ENCODE results near the gene AUTS2. TPM values are rescaled to one million over a fixed set of nuclear protein-coding genes. Genes with fewer than 3 reads are reported as not detected.

AUTS2 gene
- total and polyA plus RNA-seq, 2 of the 8 experiments (the other 6 are each of a cell fraction or from before 2014, with no cell fraction given): 25.9 to 101 TPM

GRCh38 chr7:69992938-69993337, 394.7 kb downstream of the AUTS2 start:
- H3K9ac ChIP-seq (replicated peaks in 1 of 4; ENCODE audit: extremely low read depth in 1 of 4, low read depth in 3 of 4, low read length in 3 of 4): no peak overlapping the region
- DNase-seq (ENCODE audit: low read depth in 1 of 2, low spot score in 2 of 2) (no peak), FAIRE-seq (no peak)
- H3K36me3 ChIP-seq (ENCODE audit: control insufficient read depth in 2 of 4, insufficient read depth in 4 of 4, low read length in 3 of 4): no peaks in the 10 kb centered on the region
- H3K4ac ChIP-seq (replicated peaks; ENCODE audit: insufficient read length, low read depth, low read length): no peak overlapping the region
- no peaks in the 10 kb centered on the region for H3K27me3 ChIP-seq (replicated peaks in 1 of 4; ENCODE audit: control insufficient read depth in 3 of 4, extremely low read depth in 1 of 4, insufficient read depth in 3 of 4, low read length in 3 of 4)
- no peak overlapping the region for H2BK15ac ChIP-seq (ENCODE audit: low read length)
- H3K79me2 ChIP-seq (ENCODE audit: control insufficient read depth in 1 of 2, insufficient read depth in 2 of 2, low read length in 2 of 2): no peaks in the 10 kb centered on the region
- H2BK20ac ChIP-seq (ENCODE audit: low read length): no peak overlapping the region
- no peak overlapping the region for H4K8ac ChIP-seq (ENCODE audit: extremely low read depth, insufficient read depth, low read length)
- ChIA-PET CTCF (ENCODE audit: partially characterized antibody) (interaction anchor here (0.8 kb wide), 1 partner anchor 36 kb away, joined by 3 read pairs; no protein-coding TSS in a partner anchor), POLR2A (ENCODE audit: partially characterized antibody) (no interaction called here)
- no peaks in the 10 kb centered on the region for H3K79me1 ChIP-seq (ENCODE audit: low read depth, low read length)
- H3K56ac ChIP-seq (replicated peaks; ENCODE audit: insufficient read length, low read depth, low read length): no peak overlapping the region
- H3K4me1 ChIP-seq (replicated peaks in 1 of 4; ENCODE audit: control insufficient read depth in 3 of 4, insufficient read depth in 4 of 4, low read length in 3 of 4): no peaks in the 10 kb centered on the region
- H3K18ac ChIP-seq (ENCODE audit: extremely low read depth, low read length): no peak overlapping the region
- no peak overlapping the region for H3K4me2 ChIP-seq (ENCODE audit: insufficient read depth in 1 of 2, low read depth in 2 of 2, low read length in 2 of 2)
- H4K20me1 ChIP-seq (replicated peaks in 1 of 2; ENCODE audit: control insufficient read depth in 1 of 2, insufficient read depth in 2 of 2, low read length in 2 of 2): no peaks in the 10 kb centered on the region
- TF ChIP-seq SIX5 (IDR thresholded peaks at IDR 0.05; ENCODE audit: low read depth, low read length) (no peak), SP1 (IDR thresholded peaks at IDR 0.05; ENCODE audit: low read depth, low read length) (no peak), CHD2 (IDR thresholded peaks at IDR 0.05; ENCODE audit: low read length) (no peak), JUND (IDR thresholded peaks at IDR 0.05; ENCODE audit: low read length) (no peak), EGR1 (IDR thresholded peaks at IDR 0.05; ENCODE audit: borderline replicate concordance, low read depth, low read length) (no peak), EZH2 (IDR thresholded peaks at IDR 0.05; ENCODE audit: low read depth, low read length, severe bottlenecking) (no peak), NRF1 (IDR thresholded peaks at IDR 0.05; ENCODE audit: low read depth, low read length) (no peak)
- no peak overlapping the region for H4K91ac ChIP-seq (replicated peaks; ENCODE audit: insufficient read length, low read length)
- H3K14ac ChIP-seq (ENCODE audit: insufficient read length): no peak overlapping the region
- H2BK120ac ChIP-seq (replicated peaks; ENCODE audit: low read depth, low read length): no peak overlapping the region
- no peaks in the 10 kb centered on the region for H3K9me3 ChIP-seq (ENCODE audit: insufficient read depth in 2 of 2, low read depth in 1 of 2, low read length in 1 of 2)
- no peak overlapping the region for H2BK12ac ChIP-seq (ENCODE audit: low read depth, low read length)
- H3K27ac ChIP-seq (ENCODE audit: low read depth, low read length): no peak overlapping the region
- H2AK5ac ChIP-seq (ENCODE audit: low read depth, low read length): no peak overlapping the region
- H2BK5ac ChIP-seq (ENCODE audit: low read depth, low read length): no peak overlapping the region
- H4K5ac ChIP-seq (ENCODE audit: insufficient read length, low read depth, low read length): no peak overlapping the region
- no peak overlapping the region for H3K23ac ChIP-seq (ENCODE audit: insufficient read length)
- H3K23me2 ChIP-seq (ENCODE audit: low read depth, low read length): no peaks in the 10 kb centered on the region
- H2AFZ ChIP-seq (ENCODE audit: low read length): no peak overlapping the region
- H3K4me3 ChIP-seq (ENCODE audit: extremely low read depth in 1 of 4, insufficient read depth in 2 of 4, low read depth in 3 of 4, low read length in 4 of 4): no peak overlapping the region
- 95% methylated on average over 4 of the region's 4 CpGs; no CpG with 5 or more reads in 1 of the 2 experiments for WGBS, 2 experiments (ENCODE audit: extremely low coverage in 1 of 2, insufficient coverage in 1 of 2, insufficient read length in 1 of 2, insufficient replicate concordance in 2 of 2, low coverage in 1 of 2, low lambda C conversion rate in 2 of 2, missing lambda C conversion rate in 1 of 2)
